RPMI7951 (cell line): ENCODE results near the gene GULP1. TPM values are rescaled to one million over a fixed set of nuclear protein-coding genes. Genes with fewer than 3 reads are reported as not detected.
"Not testable (repeated sequence)": the region's sequence is repeated elsewhere in the genome, so short reads cannot be mapped to it uniquely, and the experiment has no call there.

Experiments
- DNase-seq: peaks from one replicate; pipeline ENCODE4 v3.0.0-alpha.2; 2012; ENCODE audit warnings: low read depth
- total RNA-seq: library from RNA; depleted of rRNA; stranded (reverse); fragments of >200 nt; shearing (Covaris generic); gene quantifications from 2 replicates; pipeline ENCODE4 v1.2.3, GENCODE V29; 2014

GULP1 gene
- total RNA-seq, 1 experiment from 2014 or later, result 87.0 TPM

GRCh38 chr2:188601391-188601790 lies 309.7 kb downstream of the GULP1 start:
- peak; percentile 32 for DNase-seq

- peak; percentile 80 for DNase-seq
These were observed 310.3 kb downstream of the GULP1 start for GRCh38 chr2:188601927-188602326.

DNA sequence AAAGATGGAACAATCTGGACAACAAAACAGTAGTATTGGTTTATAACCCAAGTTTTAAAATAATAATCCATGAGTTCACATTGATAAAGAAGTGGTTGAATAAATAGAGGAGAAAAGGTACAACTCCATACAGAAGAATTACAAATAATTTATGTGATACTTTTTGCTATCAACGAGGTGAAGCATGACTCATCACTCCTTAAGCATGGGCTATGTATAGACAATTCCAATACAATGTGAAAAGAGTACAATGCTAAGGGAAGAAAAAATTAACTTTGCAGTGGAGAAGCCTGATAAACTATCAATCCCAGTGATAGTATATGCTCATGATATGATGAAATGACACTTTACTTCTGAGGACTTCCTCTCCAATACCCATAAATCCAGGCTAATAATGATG lies 312.9 kb downstream of the GULP1 start:
- no peak for DNase-seq

DNA sequence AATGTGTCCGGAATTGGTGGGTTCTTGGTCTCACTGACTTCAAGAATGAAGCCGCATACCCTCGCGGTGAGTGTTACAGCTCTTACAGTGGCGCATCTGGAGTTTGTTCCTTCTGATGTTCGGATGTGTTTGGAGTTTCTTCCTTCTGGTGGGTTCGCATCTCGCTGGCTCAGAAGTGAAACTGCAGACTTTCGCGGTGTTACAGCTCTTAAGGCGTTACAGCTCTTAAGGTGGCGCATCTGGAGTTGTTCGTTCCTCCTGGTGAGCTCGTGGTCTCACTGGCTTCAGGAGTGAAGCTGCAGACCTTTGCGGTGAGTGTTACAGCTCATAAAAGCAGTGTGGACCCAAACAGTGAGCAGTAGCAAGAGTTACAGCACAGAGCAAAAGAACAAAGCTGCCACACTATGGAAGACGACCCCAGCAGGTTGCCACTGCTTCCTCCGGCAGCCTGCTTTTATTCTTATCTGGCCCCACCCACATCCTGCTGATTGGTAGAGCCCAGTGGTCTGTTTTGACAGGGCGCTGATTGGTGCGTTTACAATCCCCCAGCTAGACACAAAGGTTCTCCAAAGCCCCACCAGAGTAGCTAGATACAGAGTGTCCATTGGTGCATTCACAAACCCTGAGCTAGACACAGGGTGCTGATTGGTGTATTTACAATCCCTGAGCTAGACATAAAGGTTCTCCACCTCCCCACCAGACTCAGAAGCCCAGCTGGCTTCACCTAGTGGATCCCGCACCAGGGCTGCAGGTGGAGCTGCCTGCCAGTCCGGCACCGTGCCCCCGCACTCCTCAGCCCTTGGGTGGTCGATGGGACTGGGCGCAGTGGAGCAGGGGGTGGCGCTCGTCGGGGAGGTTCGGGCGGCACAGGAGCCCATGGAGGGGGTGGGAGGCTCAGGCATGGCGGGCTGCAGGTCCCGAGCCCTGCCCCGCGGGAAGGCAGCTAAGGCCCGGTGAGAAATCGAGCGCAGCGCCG lies 314.2 kb downstream of the GULP1 start:
- not testable (repeated sequence) for DNase-seq

DNA sequence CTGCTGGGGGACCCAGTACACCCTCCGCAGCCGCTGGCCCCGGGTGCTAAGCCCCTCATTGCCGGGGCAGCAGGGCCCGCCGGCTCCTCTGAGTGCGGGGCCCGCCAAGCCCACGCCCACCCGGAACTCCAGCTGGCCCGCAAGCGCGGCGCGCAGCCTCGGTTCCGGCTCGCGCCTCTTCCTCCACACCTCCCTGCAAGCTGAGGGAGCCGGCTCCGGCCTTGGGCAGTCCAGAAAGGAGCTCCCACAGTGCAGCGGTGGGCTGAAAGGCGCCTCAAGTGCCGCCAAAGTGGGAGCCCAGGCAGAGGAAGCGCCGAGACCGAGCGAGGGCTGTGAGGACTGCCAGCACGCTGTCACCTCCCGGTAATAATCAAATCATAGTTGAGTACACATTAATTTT lies 314.9 kb downstream of the GULP1 start:
- DNase-seq, result not testable (repeated sequence)

GRCh38 chr2:188607501-188607900 lies 315.8 kb downstream of the GULP1 start:
- peak; percentile 39 for DNase-seq

- peak; percentile 57 for DNase-seq
These were observed 317.8 kb downstream of the GULP1 start for GRCh38 chr2:188609321-188610049.

DNA sequence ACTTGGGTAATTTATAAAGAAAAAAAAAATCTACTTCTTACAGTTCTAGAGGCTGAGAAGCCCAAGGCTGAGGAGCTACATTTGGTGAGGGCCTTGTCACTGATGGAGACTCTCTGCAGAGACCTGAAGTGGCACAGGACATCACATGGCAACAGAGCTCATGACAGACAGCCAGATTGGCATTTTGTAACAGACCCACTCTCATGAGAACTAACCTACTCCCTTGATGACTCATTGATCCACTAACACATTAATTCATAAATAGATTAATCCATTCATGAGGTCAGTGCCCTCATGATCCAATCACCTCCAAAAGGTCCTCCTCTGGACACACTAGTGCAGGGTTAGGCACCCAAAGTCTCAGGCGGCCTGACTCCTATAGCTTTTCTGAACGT lies 318.4 kb downstream of the GULP1 start:
- DNase-seq, result peak; percentile 13

DNA sequence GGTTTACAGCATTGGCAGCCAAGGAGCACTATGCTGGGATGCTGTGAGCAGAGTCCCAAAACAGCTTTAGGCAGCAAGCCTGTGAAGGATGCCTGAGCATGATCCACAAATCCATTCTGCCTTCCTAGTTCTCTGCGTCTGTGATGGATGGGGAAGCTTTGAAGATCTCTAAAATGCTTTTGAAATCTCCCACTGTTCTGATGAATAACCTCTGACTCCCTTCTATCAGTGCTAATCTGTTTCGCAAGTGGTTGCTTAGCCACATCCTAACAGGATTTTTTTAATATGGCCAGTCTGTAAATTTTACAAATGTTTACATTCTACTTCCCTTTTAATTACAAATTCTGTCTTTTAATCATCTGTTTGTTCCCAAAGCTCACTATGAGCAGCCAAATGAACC lies 319.2 kb downstream of the GULP1 start:
- DNase-seq, result peak; percentile 41

DNA sequence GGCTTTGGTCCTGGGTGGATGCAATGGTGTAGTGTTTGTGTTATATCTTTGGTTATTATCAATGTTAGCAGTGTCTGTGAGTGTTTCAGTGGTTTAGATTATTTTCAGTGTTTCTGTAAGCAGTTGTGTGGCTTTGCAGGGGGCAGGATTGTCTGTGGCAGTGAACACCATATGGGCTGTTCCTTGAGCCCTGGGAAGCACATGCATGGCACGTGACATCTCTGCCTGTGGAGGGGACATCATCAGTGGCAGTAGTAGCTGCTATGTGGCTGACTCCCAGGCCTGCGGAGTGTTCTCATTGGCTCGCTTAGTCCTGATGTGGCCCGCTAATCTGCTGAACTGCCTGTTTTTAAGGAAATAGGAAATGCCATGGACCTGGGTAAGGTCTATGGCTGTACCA lies 327.5 kb downstream of the GULP1 start:
- DNase-seq, result no peak

DNA sequence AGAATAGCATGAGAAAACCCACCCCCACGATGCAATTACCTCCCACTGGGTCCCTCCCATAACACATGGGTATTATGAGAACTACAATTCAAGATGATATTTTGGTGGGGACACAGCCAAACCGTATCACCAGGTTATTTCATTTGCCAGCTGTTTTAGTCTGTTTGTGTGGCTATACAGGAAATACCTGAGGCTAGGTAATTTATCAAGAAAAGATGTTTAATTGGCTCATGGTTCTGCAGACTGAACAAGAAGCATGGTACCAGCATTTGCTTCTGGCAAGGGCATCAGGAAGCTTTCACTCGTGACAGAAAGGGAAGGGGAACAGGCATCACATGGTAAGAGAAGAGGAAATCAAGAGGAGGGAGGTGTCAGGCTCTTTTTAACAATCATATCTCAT lies 329.2 kb downstream of the GULP1 start:
- no peak for DNase-seq

GRCh38 chr2:188622601-188623260 lies 331.1 kb downstream of the GULP1 start:
- no peak for DNase-seq

DNA sequence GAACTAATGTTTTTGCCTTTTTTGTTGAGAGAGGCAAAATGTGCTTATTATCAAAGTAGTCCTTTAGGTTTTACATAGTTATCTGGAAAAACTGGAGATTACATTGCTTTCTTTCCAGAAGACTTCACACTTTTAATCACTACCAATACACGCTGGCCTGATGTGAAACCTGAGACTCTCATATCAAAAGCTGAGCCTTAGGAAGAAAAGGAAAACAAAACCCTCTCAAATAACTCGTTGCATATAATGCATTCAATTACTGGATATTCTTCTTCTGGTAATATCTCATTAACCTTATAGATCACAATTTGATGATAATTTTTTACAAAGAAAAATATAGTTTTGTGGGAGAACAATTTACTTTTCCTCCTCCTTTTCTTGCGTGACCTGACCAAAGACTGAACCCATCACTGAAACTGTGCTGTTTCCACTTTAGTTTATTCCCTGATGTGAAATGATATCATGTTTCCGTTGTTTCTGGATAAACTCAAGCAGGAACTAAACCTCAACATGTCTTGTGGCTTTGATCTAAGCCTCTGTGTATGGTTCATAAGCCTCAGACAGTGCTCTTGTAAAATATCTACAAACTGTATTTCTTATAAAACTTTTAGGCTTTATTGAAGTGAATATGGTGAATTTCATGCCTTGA lies 332.4 kb downstream of the GULP1 start:
- peak; percentile 77 for DNase-seq

- DNase-seq, result no peak
These were observed 335.8 kb downstream of the GULP1 start for GRCh38 chr2:188627471-188627870.

DNA sequence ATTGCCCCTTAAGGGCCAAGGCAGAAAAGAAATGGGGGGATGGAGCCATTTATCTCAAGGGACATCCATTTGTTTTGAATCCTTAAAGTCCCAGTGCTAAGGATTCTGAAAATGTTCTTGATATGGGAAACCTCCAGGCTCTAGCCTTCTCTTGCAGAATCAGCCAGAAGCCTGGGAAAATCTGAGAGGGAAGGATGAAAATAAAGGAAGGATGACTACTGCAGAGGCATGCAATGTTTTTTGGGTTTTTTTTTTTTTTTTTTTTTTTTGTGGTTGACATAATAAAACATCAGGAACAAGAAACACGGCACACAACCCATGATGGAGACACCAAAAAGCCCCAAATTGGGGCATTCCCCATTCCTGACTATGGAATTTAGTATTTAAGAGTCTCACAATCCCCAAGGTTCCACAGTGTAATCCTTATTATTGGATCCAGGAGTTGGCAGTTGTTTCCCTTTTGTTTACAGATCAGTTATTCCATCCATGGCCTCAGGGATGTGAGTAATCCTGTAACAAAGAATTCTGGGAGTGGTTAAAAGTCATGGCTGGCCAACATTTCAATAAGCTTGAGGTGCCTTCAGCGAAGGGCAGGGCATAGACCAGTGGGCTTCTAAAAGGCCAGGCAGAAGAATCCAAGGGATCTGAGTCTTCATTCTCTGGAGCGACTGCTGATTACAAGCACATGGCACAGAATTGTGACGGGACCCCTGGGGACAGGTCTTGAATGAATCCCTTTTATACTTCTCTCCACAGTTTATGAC lies 337.5 kb downstream of the GULP1 start:
- peak; percentile 99 for DNase-seq

- DNase-seq, result peak; percentile 88
These were observed 338.3 kb downstream of the GULP1 start for GRCh38 chr2:188629753-188630527.

DNA sequence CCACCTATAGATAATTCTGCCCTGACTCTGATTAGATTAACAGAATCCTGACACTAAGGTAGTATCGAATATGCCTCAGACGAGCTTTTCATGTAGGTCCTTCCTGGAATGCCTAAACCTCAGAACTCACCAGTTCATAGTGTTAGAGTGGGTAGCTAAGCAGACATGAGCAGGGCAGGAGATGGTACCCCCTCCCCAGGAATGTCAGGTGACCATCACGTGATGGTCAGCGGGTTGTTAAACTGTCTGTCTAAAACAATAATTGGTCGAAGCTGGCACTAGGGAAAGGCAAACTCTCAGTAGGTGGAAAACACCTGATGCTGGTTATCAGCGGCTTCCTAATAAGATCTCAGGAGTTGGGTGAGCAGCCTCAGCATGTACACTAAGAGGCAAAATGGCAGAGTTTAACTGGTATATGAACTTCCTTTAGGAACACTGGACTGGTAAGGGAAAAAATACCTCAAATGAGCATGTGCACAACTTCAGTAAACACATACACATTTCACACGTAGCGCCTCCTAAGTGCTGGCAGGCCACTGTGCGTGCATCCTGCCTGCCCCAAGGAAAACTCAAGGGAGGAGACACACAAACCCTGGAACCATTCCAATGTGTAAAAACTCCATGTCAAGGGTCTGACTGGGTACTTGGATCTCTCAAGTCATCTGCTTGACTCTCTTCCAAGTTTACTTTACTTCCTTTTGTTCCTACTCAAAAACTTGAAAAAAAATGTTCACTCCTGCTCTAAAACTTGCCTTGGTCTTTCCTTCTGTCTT lies 339.5 kb downstream of the GULP1 start:
- DNase-seq, result peak; percentile 22

- no peak for DNase-seq
These were observed 343.0 kb downstream of the GULP1 start for GRCh38 chr2:188634656-188635055.
